GM12865 (cell line): Measurements from ENCODE around the gene PNPLA2.
A peak's percentile ranks its signal among the peaks of the same experiment; 100 is the strongest.

Experiments used
- DNase-seq: peaks from one replicate; pipeline ENCODE4 v3.0.0; 2010; ENCODE audit warnings: low read depth
- H3K4me3 ChIP-seq: 2 replicates; pipeline ENCODE4 v1.5.1; 2011; ENCODE audit warnings: mild to moderate bottlenecking, low read depth, low read length, control low read depth
- CTCF ChIP-seq: IDR thresholded peaks from 2 replicates; pipeline ENCODE4 v1.5.1; 2011; ENCODE audit warnings: low read length, control low read depth, low read depth, inconsistent platforms; ENCODE audit not compliant: insufficient read depth; ENCODE audit errors: missing control alignments

PNPLA2 gene

GRCh38 chr11:848380-848931 lies 29.7 kb downstream of the PNPLA2 start:
- TF ChIP-seq CTCF, result peak; percentile 97
- peak; percentile 58 for DNase-seq

GRCh38 chr11:849104-849824 lies 30.6 kb downstream of the PNPLA2 start:
- DNase-seq, result no peak
- no peak for TF ChIP-seq CTCF
- H3K4me3 ChIP-seq, result peak overlapping the region; percentile 7; the same call in 1 of the 2 replicates

More at GRCh38 chr11:848380-848931, 29.7 kb downstream of the PNPLA2 start:
- H3K4me3 ChIP-seq, result no peak overlapping the region

GRCh38 chr11:849951-850774 lies 31.4 kb downstream of the PNPLA2 start:
- no peak for TF ChIP-seq CTCF
- H3K4me3 ChIP-seq, result no peak overlapping the region
- no peak for DNase-seq

GRCh38 chr11:850775-851763 lies 32.4 kb downstream of the PNPLA2 start:
- no peak for DNase-seq
- peak; percentile 10 for TF ChIP-seq CTCF
- H3K4me3 ChIP-seq, result no peak overlapping the region

GRCh38 chr11:852762-853161 lies 34.0 kb downstream of the PNPLA2 start:
- TF ChIP-seq CTCF, result no peak
- no peak for DNase-seq
- no peak overlapping the region for H3K4me3 ChIP-seq
